ENCODE results near the gene UMPS. TPM values are rescaled to one million over a fixed set of nuclear protein-coding genes. Genes with fewer than 3 reads are reported as not detected.

The UMPS gene
- polyA plus RNA-seq, 2 of the 4 experiments (the other 2 are of a cell fraction), result 53.0 to 64.4 TPM

DNA sequence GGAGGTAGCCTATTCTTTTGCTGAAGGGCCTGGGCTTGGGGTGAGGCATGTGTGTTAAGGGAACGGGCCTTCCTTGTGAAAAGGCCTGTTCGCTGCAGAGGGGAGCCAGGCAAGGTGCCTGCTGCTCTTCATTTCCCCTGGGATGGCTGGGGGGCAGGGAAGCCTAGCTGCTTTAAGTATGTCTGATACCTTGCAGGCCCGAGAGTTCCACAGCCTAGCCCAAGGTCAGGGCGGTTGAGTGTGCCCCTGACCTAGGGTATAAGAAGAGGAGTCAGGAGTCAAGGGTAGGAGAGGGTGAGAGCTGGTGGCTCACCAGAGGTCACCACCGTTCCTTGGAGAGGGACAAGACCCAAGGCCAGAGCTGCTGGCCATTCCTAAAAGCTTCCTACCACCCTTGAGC, 46.6 kb downstream of the UMPS start (continued):
- TF ChIP-seq REST (IDR thresholded peaks at IDR 0.05) (no peak), HDAC2 (IDR thresholded peaks at IDR 0.05) (no peak)

GRCh38 chr3:124777762-124778470, 47.7 kb downstream of the UMPS start:
- WGBS (ENCODE audit: missing lambda C conversion rate), result 95% methylated on average over 5 of the region's 5 CpGs
- no peak overlapping the region for H3K4me2 ChIP-seq
- ChIA-PET CTCF (interaction anchor here (0.5 to 13.7 kb wide), 8 partner anchors 9 to 217 kb away, joined by 3 to 205 read pairs (median 6); no protein-coding TSS in a partner anchor), POLR2A (no interaction called here)
- ATAC-seq (no peak), DNase-seq (ENCODE audit: low read depth in 1 of 2, low spot score in 1 of 2) (no peak), FAIRE-seq (no peak)
- no peaks in the 10 kb centered on the region for H3K9me3 ChIP-seq
- peak overlapping the region in 1 of 2 experiments; percentile 82; a peak in 1 of 6 replicates for H3K27ac ChIP-seq
- no peak overlapping the region for H3K4me3 ChIP-seq
- H3K4me1 ChIP-seq, result peaks cover 53% of the 10 kb centered on the region
- TF ChIP-seq EP300 (IDR thresholded peaks at IDR 0.05) (no peak), POLR2AphosphoS2 (conservative IDR thresholded peaks at IDR 0.05; ENCODE audit: low read length) (no peak), FOXS1 (CRISPR knock-in tag; IDR thresholded peaks at IDR 0.05) (no peak), KDM5A (IDR thresholded peaks at IDR 0.05) (no peak), SREBF2 (IDR thresholded peaks at IDR 0.05) (no peak), REST (IDR thresholded peaks at IDR 0.05) (no peak), ZC3H11A (IDR thresholded peaks at IDR 0.05) (no peak), MAFK (IDR thresholded peaks at IDR 0.05; ENCODE audit: partially characterized antibody) (no peak), CBX2 (IDR thresholded peaks at IDR 0.05; ENCODE audit: borderline replicate concordance, low read depth) (no peak), FOSL2 (IDR thresholded peaks at IDR 0.05) (no peak), FOSL2 (CRISPR knock-in tag; IDR thresholded peaks at IDR 0.05) (no peak), ELK1 (IDR thresholded peaks at IDR 0.05; ENCODE audit: low read depth, low read length) (no peak), RNF2 (IDR thresholded peaks at IDR 0.05; ENCODE audit: borderline replicate concordance, low read depth) (no peak), HMGXB4 (CRISPR knock-in tag; IDR thresholded peaks at IDR 0.05; ENCODE audit: borderline replicate concordance) (no peak), FOSB (CRISPR knock-in tag; IDR thresholded peaks at IDR 0.05) (no peak)
- TF ChIP-seq, protein P1, sequence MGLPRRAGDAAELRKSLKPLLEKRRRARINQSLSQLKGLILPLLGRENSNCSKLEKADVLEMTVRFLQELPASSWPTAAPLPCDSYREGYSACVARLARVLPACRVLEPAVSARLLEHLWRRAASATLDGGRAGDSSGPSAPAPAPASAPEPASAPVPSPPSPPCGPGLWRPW (IDR thresholded peaks at IDR 0.05), result no peak
